DND-41 (cell line): ENCODE results near the gene RIMS3.

Experiments
- EZH2 ChIP-seq: IDR thresholded peaks from 3 replicates; pipeline ENCODE4 v1.6.1; 2012; ENCODE audit warnings: borderline replicate concordance, low read depth, mild to moderate bottlenecking, moderate library complexity, low read length, inconsistent platforms; ENCODE audit not compliant: severe bottlenecking
- TF ChIP-seq, protein P1 (sequence below): IDR thresholded peaks from 2 replicates; pipeline ENCODE4 v1.5.1; 2012; ENCODE audit warnings: borderline replicate concordance, low read length, moderate library complexity, mild to moderate bottlenecking; ENCODE audit not compliant: poor library complexity, severe bottlenecking; ENCODE audit errors: extremely low read depth

DNA sequence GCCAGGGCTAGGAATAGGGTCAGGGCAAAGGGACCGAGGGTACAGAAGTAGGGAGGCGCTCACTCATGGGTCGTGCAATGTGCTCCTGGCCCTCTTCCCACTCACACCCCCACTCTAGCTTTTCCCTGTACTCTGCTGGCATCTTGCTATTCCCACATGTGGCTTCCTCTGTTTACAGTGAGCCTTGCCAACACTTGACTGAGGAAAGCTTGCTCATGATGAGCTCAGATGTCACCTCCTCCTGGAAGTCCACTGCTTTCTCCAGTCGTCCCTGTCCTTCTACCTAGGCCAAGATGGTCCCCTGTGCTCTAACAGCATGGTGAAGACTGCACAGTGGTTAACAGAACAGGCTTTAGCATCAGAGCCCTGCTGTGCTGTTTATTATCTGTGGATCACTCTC, 8.0 kb upstream of the RIMS3 start:
- TF ChIP-seq EZH2 = no peak
- TF ChIP-seq, protein P1, sequence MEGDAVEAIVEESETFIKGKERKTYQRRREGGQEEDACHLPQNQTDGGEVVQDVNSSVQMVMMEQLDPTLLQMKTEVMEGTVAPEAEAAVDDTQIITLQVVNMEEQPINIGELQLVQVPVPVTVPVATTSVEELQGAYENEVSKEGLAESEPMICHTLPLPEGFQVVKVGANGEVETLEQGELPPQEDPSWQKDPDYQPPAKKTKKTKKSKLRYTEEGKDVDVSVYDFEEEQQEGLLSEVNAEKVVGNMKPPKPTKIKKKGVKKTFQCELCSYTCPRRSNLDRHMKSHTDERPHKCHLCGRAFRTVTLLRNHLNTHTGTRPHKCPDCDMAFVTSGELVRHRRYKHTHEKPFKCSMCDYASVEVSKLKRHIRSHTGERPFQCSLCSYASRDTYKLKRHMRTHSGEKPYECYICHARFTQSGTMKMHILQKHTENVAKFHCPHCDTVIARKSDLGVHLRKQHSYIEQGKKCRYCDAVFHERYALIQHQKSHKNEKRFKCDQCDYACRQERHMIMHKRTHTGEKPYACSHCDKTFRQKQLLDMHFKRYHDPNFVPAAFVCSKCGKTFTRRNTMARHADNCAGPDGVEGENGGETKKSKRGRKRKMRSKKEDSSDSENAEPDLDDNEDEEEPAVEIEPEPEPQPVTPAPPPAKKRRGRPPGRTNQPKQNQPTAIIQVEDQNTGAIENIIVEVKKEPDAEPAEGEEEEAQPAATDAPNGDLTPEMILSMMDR = no peak
